GM23338 (cell line): ENCODE data around the gene FANCG. TPM values are rescaled to one million over a fixed set of nuclear protein-coding genes. Genes with fewer than 3 reads are reported as not detected.

Experiments
- ATAC-seq: fragments of 200-7000 bp; cut with Tn5 transposase; 3 replicates; pipeline ENCODE4 v1.9.1; 2020
- DNase-seq: peaks from one replicate; pipeline ENCODE4 v3.0.0-alpha.2; 2015; ENCODE audit warnings: low spot score
- H2AFZ ChIP-seq: fragments of 200-600 bp; sonication (generic); 2 replicates; pipeline ENCODE4 v1.8.0; 2016; ENCODE audit warnings: antibody characterized with exemption, mild to moderate bottlenecking, moderate library complexity
- H3F3A ChIP-seq: fragments of 200-600 bp; sonication (generic); replicated peaks from 2 replicates; pipeline ENCODE4 v1.8.0; 2017; ENCODE audit warnings: antibody characterized with exemption, mixed run types, low read depth
- H3K27ac ChIP-seq: fragments of 200-600 bp; sonication (generic); 2 replicates; pipeline ENCODE4 v1.6.1; 2016; ENCODE audit warnings: low read depth
- H3K27me3 ChIP-seq: fragments of 200-600 bp; sonication (generic); 2 replicates; pipeline ENCODE4 v1.8.0; 2016; ENCODE audit warnings: mild to moderate bottlenecking, mixed run types, moderate library complexity; ENCODE audit not compliant: insufficient read depth
- H3K36me3 ChIP-seq: fragments of 200-600 bp; sonication (generic); 2 replicates; pipeline ENCODE4 v1.8.0; 2016; ENCODE audit warnings: mild to moderate bottlenecking; ENCODE audit not compliant: insufficient read depth
- H3K4me1 ChIP-seq: fragments of 200-600 bp; sonication (generic); 2 replicates; pipeline ENCODE4 v1.8.0; 2016; ENCODE audit warnings: mild to moderate bottlenecking, moderate library complexity; ENCODE audit not compliant: insufficient read depth
- H3K4me2 ChIP-seq: fragments of 200-600 bp; sonication (generic); 2 replicates; pipeline ENCODE4 v1.7.1; 2017; ENCODE audit warnings: mixed run types
- H3K4me3 ChIP-seq: fragments of 200-600 bp; sonication (generic); 2 replicates; pipeline ENCODE4 v1.6.1; 2016; ENCODE audit warnings: mixed run types
- H3K79me2 ChIP-seq: fragments of 200-600 bp; sonication (generic); replicated peaks from 2 replicates; pipeline ENCODE4 v1.8.0; 2017; ENCODE audit warnings: mild to moderate bottlenecking; ENCODE audit not compliant: insufficient read depth
- H3K9me2 ChIP-seq: fragments of 200-600 bp; sonication (generic); 2 replicates; pipeline ENCODE4 v1.8.0; 2017; ENCODE audit not compliant: insufficient read depth
- H4K20me1 ChIP-seq: fragments of 200-600 bp; sonication (generic); replicated peaks from 2 replicates; pipeline ENCODE4 v1.8.0; 2017; ENCODE audit warnings: mild to moderate bottlenecking; ENCODE audit not compliant: insufficient read depth
- H3K27ac Mint-ChIP-seq: 2 replicates; pipeline ENCODE4 v1.8.0; 2020; ENCODE audit warnings: inconsistent platforms, mild to moderate bottlenecking, moderate library complexity, mixed read lengths
- H3K27me3 Mint-ChIP-seq: 3 replicates; pipeline ENCODE4 v1.8.0; 2022; ENCODE audit warnings: low read depth, mild to moderate bottlenecking, moderate library complexity, mixed read lengths, inconsistent platforms; ENCODE audit not compliant: insufficient read depth, poor library complexity
- H3K36me3 Mint-ChIP-seq: 3 replicates; pipeline ENCODE4 v1.8.0; 2021; ENCODE audit warnings: low read depth, mild to moderate bottlenecking, inconsistent platforms, moderate library complexity, mixed read lengths
- H3K4me1 Mint-ChIP-seq: 3 replicates; pipeline ENCODE4 v1.8.0; 2020; ENCODE audit warnings: mild to moderate bottlenecking, inconsistent platforms, mixed read lengths
- H3K4me3 Mint-ChIP-seq: 3 replicates; pipeline ENCODE4 v1.8.0; 2021; ENCODE audit warnings: moderate library complexity, mild to moderate bottlenecking, inconsistent platforms, mixed read lengths
- H3K9me3 Mint-ChIP-seq: 3 replicates; pipeline ENCODE4 v1.8.0; 2020; ENCODE audit warnings: moderate library complexity, mild to moderate bottlenecking, inconsistent platforms, mixed read lengths
- CREB1 ChIP-seq: fragments of 250-450 bp; sonication (Bioruptor Pico); IDR thresholded peaks from 2 replicates; pipeline ENCODE4 v1.5.0; 2020; ENCODE audit warnings: low read depth, mild to moderate bottlenecking, moderate library complexity
- EZH2 ChIP-seq: fragments of 200-600 bp; sonication (generic); IDR thresholded peaks from one replicate; pipeline ENCODE4 v1.8.0; 2017; ENCODE audit warnings: antibody characterized with exemption, mild to moderate bottlenecking, low read depth; ENCODE audit not compliant: unreplicated experiment
- EZH2phosphoT487 ChIP-seq: fragments of 200-600 bp; sonication (generic); IDR thresholded peaks from one replicate; pipeline ENCODE4 v1.8.1; 2018; ENCODE audit warnings: antibody characterized with exemption; ENCODE audit not compliant: unreplicated experiment
- JUNB ChIP-seq: IDR thresholded peaks from one replicate; pipeline ENCODE4 v1.6.1; 2016; ENCODE audit warnings: antibody characterized with exemption; ENCODE audit not compliant: unreplicated experiment
- NANOG ChIP-seq: IDR thresholded peaks from 2 replicates; pipeline ENCODE4 v1.6.1; 2016; ENCODE audit warnings: antibody characterized with exemption, borderline replicate concordance
- POLR2AphosphoS5 ChIP-seq: IDR thresholded peaks from 2 replicates; pipeline ENCODE4 v1.6.1; 2016; ENCODE audit warnings: antibody characterized with exemption, low read depth
- STAT1 ChIP-seq: IDR thresholded peaks from one replicate; pipeline ENCODE4 v1.6.1; 2016; ENCODE audit warnings: antibody characterized with exemption; ENCODE audit not compliant: unreplicated experiment
- ZNF114 ChIP-seq: fragments of 250-450 bp; sonication (Bioruptor Pico); IDR thresholded peaks from 2 replicates; pipeline ENCODE4 v1.5.0; 2020; ENCODE audit warnings: mild to moderate bottlenecking, moderate library complexity
- ZNF331 ChIP-seq: fragments of 250-450 bp; sonication (Bioruptor Pico); IDR thresholded peaks from 2 replicates; pipeline ENCODE4 v1.5.0; 2020; ENCODE audit warnings: low read depth, mild to moderate bottlenecking, moderate library complexity
- polyA plus RNA-seq: library from polyadenylated mRNA; unstranded; fragments of >200 nt; fragmentation: Nextera tagmentation; extraction: Ambion mirVana; gene quantifications from 2 replicates; pipeline ENCODE4 v1.2.1, GENCODE V29; 2016
- total RNA-seq: library from RNA; depleted of rRNA; stranded (reverse); fragments of >200 nt; shearing (Covaris generic); gene quantifications from 2 replicates; pipeline ENCODE4 v1.2.3, GENCODE V29; 2014
- TF ChIP-seq, protein P1 (sequence below): IDR thresholded peaks from 2 replicates; pipeline ENCODE4 v1.6.1; 2016; ENCODE audit warnings: antibody characterized with exemption
- TF ChIP-seq, protein P2 (sequence below): IDR thresholded peaks from one replicate; pipeline ENCODE4 v1.6.1; 2018; ENCODE audit warnings: antibody characterized with exemption; ENCODE audit not compliant: unreplicated experiment
- TF ChIP-seq, protein P3 (sequence below): fragments of 250-450 bp; sonication (Bioruptor Pico); IDR thresholded peaks from 2 replicates; pipeline ENCODE4 v1.5.0; 2020; ENCODE audit warnings: mild to moderate bottlenecking, moderate library complexity

FANCG gene
- total and polyA plus RNA-seq, 2 experiments from 2014 or later, result 53.8 to 56.2 TPM

DNA sequence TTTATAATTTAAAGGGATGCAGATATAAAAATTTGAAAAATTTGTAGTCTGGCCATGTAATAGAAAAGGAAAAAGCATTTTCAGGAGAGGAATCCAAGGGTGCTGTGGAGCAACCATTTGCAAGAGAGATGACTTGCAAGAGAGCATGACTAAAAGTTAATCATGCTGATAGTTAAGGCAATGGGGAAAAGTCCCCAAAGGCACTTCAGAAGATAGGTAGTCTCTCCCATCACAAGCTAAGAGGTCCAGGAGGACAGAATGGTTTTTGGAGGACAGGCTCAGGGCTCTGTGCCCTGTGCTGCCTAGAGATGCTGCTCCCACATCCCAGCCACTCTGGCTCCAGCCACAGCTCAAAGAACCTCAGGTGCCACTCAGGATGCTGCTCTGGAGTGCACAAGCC lies 51.4 kb downstream of the FANCG start:
- H3K36me3 ChIP-seq, result no peaks in the 10 kb centered on the region
- H3K27ac ChIP-seq, result peak overlapping the region; percentile 85
- peaks cover 24% of the 10 kb centered on the region for H3K4me1 ChIP-seq
- H3K36me3 Mint-ChIP-seq, result peaks cover 62% of the 10 kb centered on the region
- H3K27ac Mint-ChIP-seq, result peak overlapping the region; percentile 49
- no peaks in the 10 kb centered on the region for H3K9me2 ChIP-seq
- no peaks in the 10 kb centered on the region for H4K20me1 ChIP-seq
- no peaks in the 10 kb centered on the region for H3K27me3 ChIP-seq
- no peak overlapping the region for H3K4me3 Mint-ChIP-seq
- H3K4me1 Mint-ChIP-seq, result peaks cover 24% of the 10 kb centered on the region
- no peaks in the 10 kb centered on the region for H3F3A ChIP-seq
- peaks cover 7% of the 10 kb centered on the region for H3K27me3 Mint-ChIP-seq
- no peak for DNase-seq
- no peaks in the 10 kb centered on the region for H3K79me2 ChIP-seq
- no peak overlapping the region for H2AFZ ChIP-seq
- H3K9me3 Mint-ChIP-seq, result peaks cover 51% of the 10 kb centered on the region
- no peak for ATAC-seq
- no peak for TF ChIP-seq EZH2
- TF ChIP-seq POLR2AphosphoS5, result no peak
- TF ChIP-seq, protein P1, sequence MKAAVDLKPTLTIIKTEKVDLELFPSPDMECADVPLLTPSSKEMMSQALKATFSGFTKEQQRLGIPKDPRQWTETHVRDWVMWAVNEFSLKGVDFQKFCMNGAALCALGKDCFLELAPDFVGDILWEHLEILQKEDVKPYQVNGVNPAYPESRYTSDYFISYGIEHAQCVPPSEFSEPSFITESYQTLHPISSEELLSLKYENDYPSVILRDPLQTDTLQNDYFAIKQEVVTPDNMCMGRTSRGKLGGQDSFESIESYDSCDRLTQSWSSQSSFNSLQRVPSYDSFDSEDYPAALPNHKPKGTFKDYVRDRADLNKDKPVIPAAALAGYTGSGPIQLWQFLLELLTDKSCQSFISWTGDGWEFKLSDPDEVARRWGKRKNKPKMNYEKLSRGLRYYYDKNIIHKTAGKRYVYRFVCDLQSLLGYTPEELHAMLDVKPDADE, result no peak
- TF ChIP-seq, protein P2, sequence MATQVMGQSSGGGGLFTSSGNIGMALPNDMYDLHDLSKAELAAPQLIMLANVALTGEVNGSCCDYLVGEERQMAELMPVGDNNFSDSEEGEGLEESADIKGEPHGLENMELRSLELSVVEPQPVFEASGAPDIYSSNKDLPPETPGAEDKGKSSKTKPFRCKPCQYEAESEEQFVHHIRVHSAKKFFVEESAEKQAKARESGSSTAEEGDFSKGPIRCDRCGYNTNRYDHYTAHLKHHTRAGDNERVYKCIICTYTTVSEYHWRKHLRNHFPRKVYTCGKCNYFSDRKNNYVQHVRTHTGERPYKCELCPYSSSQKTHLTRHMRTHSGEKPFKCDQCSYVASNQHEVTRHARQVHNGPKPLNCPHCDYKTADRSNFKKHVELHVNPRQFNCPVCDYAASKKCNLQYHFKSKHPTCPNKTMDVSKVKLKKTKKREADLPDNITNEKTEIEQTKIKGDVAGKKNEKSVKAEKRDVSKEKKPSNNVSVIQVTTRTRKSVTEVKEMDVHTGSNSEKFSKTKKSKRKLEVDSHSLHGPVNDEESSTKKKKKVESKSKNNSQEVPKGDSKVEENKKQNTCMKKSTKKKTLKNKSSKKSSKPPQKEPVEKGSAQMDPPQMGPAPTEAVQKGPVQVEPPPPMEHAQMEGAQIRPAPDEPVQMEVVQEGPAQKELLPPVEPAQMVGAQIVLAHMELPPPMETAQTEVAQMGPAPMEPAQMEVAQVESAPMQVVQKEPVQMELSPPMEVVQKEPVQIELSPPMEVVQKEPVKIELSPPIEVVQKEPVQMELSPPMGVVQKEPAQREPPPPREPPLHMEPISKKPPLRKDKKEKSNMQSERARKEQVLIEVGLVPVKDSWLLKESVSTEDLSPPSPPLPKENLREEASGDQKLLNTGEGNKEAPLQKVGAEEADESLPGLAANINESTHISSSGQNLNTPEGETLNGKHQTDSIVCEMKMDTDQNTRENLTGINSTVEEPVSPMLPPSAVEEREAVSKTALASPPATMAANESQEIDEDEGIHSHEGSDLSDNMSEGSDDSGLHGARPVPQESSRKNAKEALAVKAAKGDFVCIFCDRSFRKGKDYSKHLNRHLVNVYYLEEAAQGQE, result no peak
- no peak for TF ChIP-seq STAT1
- no peak for TF ChIP-seq ZNF331
- no peak for TF ChIP-seq EZH2phosphoT487
- no peak for TF ChIP-seq CREB1
- no peak for TF ChIP-seq JUNB
- no peak for TF ChIP-seq ZNF114 (CRISPR knock-in tag)
- TF ChIP-seq, protein P3, sequence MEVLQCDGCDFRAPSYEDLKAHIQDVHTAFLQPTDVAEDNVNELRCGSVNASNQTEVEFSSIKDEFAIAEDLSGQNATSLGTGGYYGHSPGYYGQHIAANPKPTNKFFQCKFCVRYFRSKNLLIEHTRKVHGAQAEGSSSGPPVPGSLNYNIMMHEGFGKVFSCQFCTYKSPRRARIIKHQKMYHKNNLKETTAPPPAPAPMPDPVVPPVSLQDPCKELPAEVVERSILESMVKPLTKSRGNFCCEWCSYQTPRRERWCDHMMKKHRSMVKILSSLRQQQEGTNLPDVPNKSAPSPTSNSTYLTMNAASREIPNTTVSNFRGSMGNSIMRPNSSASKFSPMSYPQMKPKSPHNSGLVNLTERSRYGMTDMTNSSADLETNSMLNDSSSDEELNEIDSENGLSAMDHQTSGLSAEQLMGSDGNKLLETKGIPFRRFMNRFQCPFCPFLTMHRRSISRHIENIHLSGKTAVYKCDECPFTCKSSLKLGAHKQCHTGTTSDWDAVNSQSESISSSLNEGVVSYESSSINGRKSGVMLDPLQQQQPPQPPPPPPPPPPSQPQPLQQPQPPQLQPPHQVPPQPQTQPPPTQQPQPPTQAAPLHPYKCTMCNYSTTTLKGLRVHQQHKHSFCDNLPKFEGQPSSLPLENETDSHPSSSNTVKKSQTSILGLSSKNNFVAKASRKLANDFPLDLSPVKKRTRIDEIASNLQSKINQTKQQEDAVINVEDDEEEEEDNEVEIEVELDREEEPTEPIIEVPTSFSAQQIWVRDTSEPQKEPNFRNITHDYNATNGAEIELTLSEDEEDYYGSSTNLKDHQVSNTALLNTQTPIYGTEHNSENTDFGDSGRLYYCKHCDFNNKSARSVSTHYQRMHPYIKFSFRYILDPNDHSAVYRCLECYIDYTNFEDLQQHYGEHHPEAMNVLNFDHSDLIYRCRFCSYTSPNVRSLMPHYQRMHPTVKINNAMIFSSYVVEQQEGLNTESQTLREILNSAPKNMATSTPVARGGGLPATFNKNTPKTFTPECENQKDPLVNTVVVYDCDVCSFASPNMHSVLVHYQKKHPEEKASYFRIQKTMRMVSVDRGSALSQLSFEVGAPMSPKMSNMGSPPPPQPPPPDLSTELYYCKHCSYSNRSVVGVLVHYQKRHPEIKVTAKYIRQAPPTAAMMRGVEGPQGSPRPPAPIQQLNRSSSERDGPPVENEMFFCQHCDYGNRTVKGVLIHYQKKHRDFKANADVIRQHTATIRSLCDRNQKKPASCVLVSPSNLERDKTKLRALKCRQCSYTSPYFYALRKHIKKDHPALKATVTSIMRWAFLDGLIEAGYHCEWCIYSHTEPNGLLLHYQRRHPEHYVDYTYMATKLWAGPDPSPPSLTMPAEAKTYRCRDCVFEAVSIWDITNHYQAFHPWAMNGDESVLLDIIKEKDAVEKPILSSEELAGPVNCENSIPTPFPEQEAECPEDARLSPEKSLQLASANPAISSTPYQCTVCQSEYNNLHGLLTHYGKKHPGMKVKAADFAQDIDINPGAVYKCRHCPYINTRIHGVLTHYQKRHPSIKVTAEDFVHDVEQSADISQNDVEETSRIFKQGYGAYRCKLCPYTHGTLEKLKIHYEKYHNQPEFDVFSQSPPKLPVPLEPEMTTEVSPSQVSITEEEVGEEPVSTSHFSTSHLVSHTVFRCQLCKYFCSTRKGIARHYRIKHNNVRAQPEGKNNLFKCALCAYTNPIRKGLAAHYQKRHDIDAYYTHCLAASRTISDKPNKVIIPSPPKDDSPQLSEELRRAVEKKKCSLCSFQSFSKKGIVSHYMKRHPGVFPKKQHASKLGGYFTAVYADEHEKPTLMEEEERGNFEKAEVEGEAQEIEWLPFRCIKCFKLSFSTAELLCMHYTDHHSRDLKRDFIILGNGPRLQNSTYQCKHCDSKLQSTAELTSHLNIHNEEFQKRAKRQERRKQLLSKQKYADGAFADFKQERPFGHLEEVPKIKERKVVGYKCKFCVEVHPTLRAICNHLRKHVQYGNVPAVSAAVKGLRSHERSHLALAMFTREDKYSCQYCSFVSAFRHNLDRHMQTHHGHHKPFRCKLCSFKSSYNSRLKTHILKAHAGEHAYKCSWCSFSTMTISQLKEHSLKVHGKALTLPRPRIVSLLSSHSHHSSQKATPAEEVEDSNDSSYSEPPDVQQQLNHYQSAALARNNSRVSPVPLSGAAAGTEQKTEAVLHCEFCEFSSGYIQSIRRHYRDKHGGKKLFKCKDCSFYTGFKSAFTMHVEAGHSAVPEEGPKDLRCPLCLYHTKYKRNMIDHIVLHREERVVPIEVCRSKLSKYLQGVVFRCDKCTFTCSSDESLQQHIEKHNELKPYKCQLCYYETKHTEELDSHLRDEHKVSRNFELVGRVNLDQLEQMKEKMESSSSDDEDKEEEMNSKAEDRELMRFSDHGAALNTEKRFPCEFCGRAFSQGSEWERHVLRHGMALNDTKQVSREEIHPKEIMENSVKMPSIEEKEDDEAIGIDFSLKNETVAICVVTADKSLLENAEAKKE (CRISPR knock-in tag), result no peak
- no peak for TF ChIP-seq NANOG
- H3K4me3 ChIP-seq, result peak overlapping the region; percentile 2; the same call in 1 of the 2 replicates
- no peak overlapping the region for H3K4me2 ChIP-seq
